Measurements from ENCODE around the gene DNAH17. TPM values are rescaled to one million over a fixed set of nuclear protein-coding genes. Genes with fewer than 3 reads are reported as not detected.

Gene DNAH17
- polyA plus RNA-seq, 1 experiment, result not detected

DNA sequence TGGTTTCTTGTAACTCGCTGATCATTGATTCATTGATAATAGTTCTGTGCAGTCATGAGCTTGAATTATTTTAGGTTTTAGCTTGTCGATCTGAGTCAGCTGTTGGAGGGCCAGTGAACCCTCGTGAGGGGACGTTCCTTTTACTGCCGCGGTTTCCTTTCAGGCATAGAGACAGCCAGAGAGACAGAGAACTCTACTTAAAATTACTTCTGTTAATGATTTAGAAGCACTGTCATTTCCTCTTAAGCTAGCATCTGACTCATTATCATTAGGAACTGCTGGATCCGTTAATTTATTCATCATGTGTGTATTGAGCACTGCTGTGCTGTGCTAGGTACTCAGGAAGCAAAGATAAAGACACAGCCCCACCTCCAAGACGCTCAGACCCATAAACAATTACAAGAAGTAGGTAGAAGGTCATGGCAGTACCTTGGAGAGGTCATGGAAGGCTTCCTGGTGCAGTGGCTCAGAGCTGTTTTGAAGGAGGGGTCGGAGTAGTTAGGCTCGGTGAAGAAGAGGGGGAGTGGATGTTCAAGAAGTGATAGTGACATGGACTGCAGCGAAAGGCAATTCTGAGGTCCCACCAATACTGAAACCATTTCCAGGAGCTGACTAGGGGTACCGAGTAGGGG lies 195.5 kb downstream of the DNAH17 start:
- no peak overlapping the region for H3K4me3 ChIP-seq (ENCODE audit: low read depth, low read length)
- H3K27me3 ChIP-seq (ENCODE audit: control insufficient read depth, insufficient read depth, low read length), result no peaks in the 10 kb centered on the region
- POLR2A ChIA-PET, result no interaction called here
- TF ChIP-seq, protein P1, sequence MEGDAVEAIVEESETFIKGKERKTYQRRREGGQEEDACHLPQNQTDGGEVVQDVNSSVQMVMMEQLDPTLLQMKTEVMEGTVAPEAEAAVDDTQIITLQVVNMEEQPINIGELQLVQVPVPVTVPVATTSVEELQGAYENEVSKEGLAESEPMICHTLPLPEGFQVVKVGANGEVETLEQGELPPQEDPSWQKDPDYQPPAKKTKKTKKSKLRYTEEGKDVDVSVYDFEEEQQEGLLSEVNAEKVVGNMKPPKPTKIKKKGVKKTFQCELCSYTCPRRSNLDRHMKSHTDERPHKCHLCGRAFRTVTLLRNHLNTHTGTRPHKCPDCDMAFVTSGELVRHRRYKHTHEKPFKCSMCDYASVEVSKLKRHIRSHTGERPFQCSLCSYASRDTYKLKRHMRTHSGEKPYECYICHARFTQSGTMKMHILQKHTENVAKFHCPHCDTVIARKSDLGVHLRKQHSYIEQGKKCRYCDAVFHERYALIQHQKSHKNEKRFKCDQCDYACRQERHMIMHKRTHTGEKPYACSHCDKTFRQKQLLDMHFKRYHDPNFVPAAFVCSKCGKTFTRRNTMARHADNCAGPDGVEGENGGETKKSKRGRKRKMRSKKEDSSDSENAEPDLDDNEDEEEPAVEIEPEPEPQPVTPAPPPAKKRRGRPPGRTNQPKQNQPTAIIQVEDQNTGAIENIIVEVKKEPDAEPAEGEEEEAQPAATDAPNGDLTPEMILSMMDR (IDR thresholded peaks at IDR 0.05; ENCODE audit: insufficient read depth, low read depth, low read length), result no peak
- CTCF ChIA-PET, result interaction anchor here (0.8 to 1.7 kb wide), 7 partner anchors 9 to 41 kb away, joined by 3 to 7 read pairs (median 5); no protein-coding TSS in a partner anchor
- DNase-seq (ENCODE audit: low read depth), result no peak
- peaks cover 5% of the 10 kb centered on the region for H3K36me3 ChIP-seq (ENCODE audit: control insufficient read depth, insufficient read depth, low read length)

DNA sequence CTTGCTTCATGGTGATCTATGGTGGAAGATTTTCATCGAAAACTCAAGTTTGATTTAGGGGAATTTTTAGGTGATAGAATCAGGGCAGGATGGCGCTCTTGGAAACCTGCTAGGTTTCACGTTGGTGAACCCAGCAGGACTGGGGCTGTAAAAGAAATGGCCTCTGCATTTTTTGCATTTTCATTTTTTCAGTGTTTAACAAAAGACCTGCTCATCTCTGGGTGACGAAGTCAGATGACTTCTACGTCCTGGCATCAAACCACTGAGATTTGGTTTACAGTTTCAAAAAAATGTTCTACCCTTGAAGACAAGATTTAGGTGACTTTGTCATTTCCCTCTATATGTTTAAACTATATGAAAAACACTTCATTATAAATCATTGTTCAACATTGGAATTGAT lies 196.8 kb downstream of the DNAH17 start:
- H3K36me3 ChIP-seq (ENCODE audit: control insufficient read depth, insufficient read depth, low read length), result peaks cover 3% of the 10 kb centered on the region
- H3K4me3 ChIP-seq (ENCODE audit: low read depth, low read length), result no peak overlapping the region
- ChIA-PET CTCF (no interaction called here), POLR2A (no interaction called here)
- no peak for DNase-seq (ENCODE audit: low read depth)
- TF ChIP-seq, protein P1 (IDR thresholded peaks at IDR 0.05; ENCODE audit: insufficient read depth, low read depth, low read length), result no peak
- no peaks in the 10 kb centered on the region for H3K27me3 ChIP-seq (ENCODE audit: control insufficient read depth, insufficient read depth, low read length)

DNA sequence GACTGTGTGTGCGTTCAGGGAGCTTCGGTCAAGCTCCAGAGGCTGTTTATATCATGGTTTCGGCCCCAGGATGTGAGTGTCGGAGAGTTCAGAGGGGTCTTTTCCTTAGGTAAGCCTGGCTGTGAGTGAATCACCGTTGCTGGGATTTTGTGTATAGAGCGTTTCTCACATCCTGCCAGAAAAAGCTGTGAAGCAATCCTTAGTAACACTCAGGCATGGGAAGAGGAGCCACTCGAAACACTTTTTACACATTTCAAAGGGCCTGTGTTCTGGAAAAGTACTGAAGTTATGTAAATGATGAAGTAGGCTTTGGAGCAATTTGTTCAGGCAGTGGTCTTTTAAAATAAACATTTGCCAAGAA lies 198.1 kb downstream of the DNAH17 start:
- CTCF ChIA-PET, result interaction anchor here (1.4 to 8.3 kb wide), 2 partner anchors 17 to 43 kb away, joined by 5 to 57 read pairs; partner anchors contain the start of gene SOCS3
- Histone ChIP-seq H3K36me3 (ENCODE audit: control insufficient read depth, insufficient read depth, low read length) (no peaks in the 10 kb centered on the region), H3K27me3 (ENCODE audit: control insufficient read depth, insufficient read depth, low read length) (no peaks in the 10 kb centered on the region), H3K4me3 (ENCODE audit: low read depth, low read length) (peak overlapping the region; percentile 92)
- DNase-seq (ENCODE audit: low read depth), result no peak
- POLR2A ChIA-PET, result interaction anchor here (0.6 kb wide), 1 partner anchor 1662 kb away, joined by 3 read pairs; no protein-coding TSS in a partner anchor
- TF ChIP-seq, protein P1 (IDR thresholded peaks at IDR 0.05; ENCODE audit: insufficient read depth, low read depth, low read length), result no peak

DNA sequence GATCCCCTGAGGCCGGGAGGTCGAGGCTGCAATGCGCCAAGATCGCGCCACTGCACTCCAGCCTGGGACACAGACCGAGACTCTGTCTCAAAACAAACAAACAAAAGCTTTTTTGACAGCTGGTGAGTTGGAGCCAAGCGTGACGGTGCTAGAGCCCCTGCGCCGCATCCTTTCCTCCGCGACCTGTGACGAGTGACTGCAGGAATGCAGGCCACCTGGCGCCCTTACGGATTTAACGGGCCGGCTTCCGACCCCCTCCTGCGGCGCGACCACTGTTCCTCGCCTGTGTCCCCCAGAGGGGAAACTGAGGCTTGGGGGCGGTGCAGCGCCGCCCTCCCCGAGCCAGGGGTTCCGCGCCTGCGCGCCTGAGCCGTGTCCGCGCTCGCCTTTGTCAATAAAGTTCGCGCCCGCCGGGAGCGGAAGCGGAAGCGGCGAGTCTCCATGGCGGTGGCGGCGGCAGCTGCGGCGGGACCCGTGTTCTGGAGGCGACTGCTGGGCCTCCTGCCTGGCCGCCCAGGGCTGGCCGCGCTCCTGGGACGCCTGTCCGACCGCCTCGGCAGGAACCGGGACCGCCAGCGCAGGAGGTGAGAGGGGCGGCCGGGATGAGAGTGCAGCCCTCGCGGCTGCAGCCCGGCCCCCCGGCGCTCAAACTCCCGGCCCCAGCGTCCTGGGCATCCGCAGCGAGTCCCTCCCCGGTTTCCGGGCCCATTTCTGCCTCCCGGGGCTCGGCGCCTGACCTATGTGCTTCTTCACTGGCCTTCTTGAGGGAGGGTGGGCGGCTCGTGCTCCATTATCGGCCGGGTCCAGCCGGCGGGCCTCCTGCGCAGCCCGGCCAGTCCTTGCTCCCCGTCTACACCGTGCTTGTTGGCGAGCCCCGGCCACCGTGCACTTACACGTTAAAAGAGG lies 198.7 kb downstream of the DNAH17 start, which contains the start of gene PGS1:
TSS of gene PGS1 (plus strand) at position 425 of the 906 bp plus-strand sequence. CDS start at position 442, 17 bp downstream.
- POLR2A ChIA-PET, result interaction anchor here (0.6 kb wide), 1 partner anchor 1661 kb away, joined by 3 read pairs; no protein-coding TSS in a partner anchor
- TF ChIP-seq, protein P1 (IDR thresholded peaks at IDR 0.05; ENCODE audit: insufficient read depth, low read depth, low read length), result no peak
- H3K4me3 ChIP-seq (ENCODE audit: low read depth, low read length), result peak within 1 kb of the TSS; percentile 92
- H3K36me3 ChIP-seq (ENCODE audit: control insufficient read depth, insufficient read depth, low read length), result no peaks in the 10 kb centered on the region
- no peaks in the 10 kb centered on the region for H3K27me3 ChIP-seq (ENCODE audit: control insufficient read depth, insufficient read depth, low read length)
- CTCF ChIA-PET, result interaction anchor here (1.4 to 8.3 kb wide), 2 partner anchors 17 to 43 kb away, joined by 5 to 57 read pairs; partner anchors contain the start of gene SOCS3
- DNase-seq (ENCODE audit: low read depth), result no peak

DNA sequence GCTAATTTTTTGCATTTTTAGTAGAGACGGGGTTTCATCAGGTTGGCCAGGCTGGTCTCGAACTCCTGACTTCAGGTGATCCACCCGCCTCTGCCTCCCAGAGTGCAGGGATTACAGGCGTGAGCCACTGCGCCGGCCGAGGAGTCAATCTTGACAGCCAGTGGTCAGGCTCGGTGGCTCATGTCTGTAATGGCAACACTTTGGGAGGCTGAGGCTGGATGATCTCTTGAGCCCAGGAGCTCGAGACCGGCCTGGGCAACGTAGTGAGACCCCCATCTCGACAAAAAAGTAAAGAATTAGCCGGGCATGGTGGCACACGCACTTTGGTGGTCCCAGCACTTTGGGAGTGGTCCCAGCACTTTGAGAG lies 199.4 kb downstream of the DNAH17 start:
- peak overlapping the region; percentile 92 for H3K4me3 ChIP-seq (ENCODE audit: low read depth, low read length)
- ChIA-PET POLR2A (no interaction called here), CTCF (interaction anchor here (1.1 to 8.3 kb wide), 3 partner anchors 14 to 44 kb away, joined by 4 to 57 read pairs (median 5); partner anchors contain the start of gene SOCS3)
- no peaks in the 10 kb centered on the region for H3K27me3 ChIP-seq (ENCODE audit: control insufficient read depth, insufficient read depth, low read length)
- H3K36me3 ChIP-seq (ENCODE audit: control insufficient read depth, insufficient read depth, low read length), result no peaks in the 10 kb centered on the region
- TF ChIP-seq, protein P1 (IDR thresholded peaks at IDR 0.05; ENCODE audit: insufficient read depth, low read depth, low read length), result no peak
- DNase-seq (ENCODE audit: low read depth), result no peak
